HL-60/S4 treated with retinoic acid at 250 ng/mL for 4 days and 3 days (cell line): ENCODE results near the gene FZD1.

Experiments
- in situ Hi-C: fragments of 300-500 bp; cut with MboI; formaldehyde crosslinking; loops from 2 replicates; pipeline ENCODE4 v1.7.0; 2022; ENCODE audit warnings: low sequenced_read_pairs

FZD1 gene

GRCh38 chr7:91264046-91264923 is at the start of gene FZD1:
Gene FZD1, plus strand, starts transcription at chr7:91264433. Its CDS starts 448 bp downstream, at chr7:91264881.
- in situ Hi-C loops = no loop called here

- in situ Hi-C loops = no loop called here
These were observed 37.8 kb upstream of the FZD1 start for GRCh38 chr7:91226411-91226810.

- in situ Hi-C loops = no loop called here
These were observed 35.9 kb upstream of the FZD1 start for GRCh38 chr7:91228327-91228726.

GRCh38 chr7:91228927-91229558 is 35.2 kb upstream of the FZD1 start:
- in situ Hi-C loops = no loop called here

GRCh38 chr7:91230100-91230499 is 34.1 kb upstream of the FZD1 start:
- in situ Hi-C loops = no loop called here

GRCh38 chr7:91230503-91230902 is 33.7 kb upstream of the FZD1 start:
- in situ Hi-C loops = no loop called here

- in situ Hi-C loops = no loop called here
These were observed 31.0 kb upstream of the FZD1 start for GRCh38 chr7:91233212-91233611.

GRCh38 chr7:91235211-91235832 is 28.9 kb upstream of the FZD1 start:
- in situ Hi-C loops = no loop called here

GRCh38 chr7:91239171-91239604 is 25.0 kb upstream of the FZD1 start:
- in situ Hi-C loops = no loop called here

GRCh38 chr7:91239772-91240171 is 24.5 kb upstream of the FZD1 start:
- in situ Hi-C loops = no loop called here

- in situ Hi-C loops = no loop called here
These were observed 23.8 kb upstream of the FZD1 start for GRCh38 chr7:91240376-91240941.

GRCh38 chr7:91242097-91242844 is 22.0 kb upstream of the FZD1 start:
- in situ Hi-C loops = no loop called here

- in situ Hi-C loops = no loop called here
These were observed 20.5 kb upstream of the FZD1 start for GRCh38 chr7:91243591-91244301.

GRCh38 chr7:91247500-91247899 is 16.7 kb upstream of the FZD1 start:
- in situ Hi-C loops = no loop called here

GRCh38 chr7:91248996-91249395 is 15.2 kb upstream of the FZD1 start:
- in situ Hi-C loops = no loop called here

- in situ Hi-C loops = no loop called here
These were observed 14.6 kb upstream of the FZD1 start for GRCh38 chr7:91249506-91250233.

GRCh38 chr7:91250706-91251105 is 13.5 kb upstream of the FZD1 start:
- in situ Hi-C loops = no loop called here

GRCh38 chr7:91251877-91252276 is 12.4 kb upstream of the FZD1 start:
- in situ Hi-C loops = no loop called here

- in situ Hi-C loops = no loop called here
These were observed 718 bp upstream of the FZD1 start for GRCh38 chr7:91263384-91264045.
